Endodermal cell (in vitro differentiated cells): Measurements from ENCODE around the gene LCP2. TPM values are rescaled to one million over a fixed set of nuclear protein-coding genes. Genes with fewer than 3 reads are reported as not detected.

Experiments used
- DNase-seq: peaks from one replicate; pipeline ENCODE4 v3.0.0-alpha.2; 2017
- H3K27ac ChIP-seq: 2 replicates; pipeline ENCODE4 v1.5.1; 2013; ENCODE audit warnings: mild to moderate bottlenecking, low read depth, low read length, moderate library complexity
- H3K27me3 ChIP-seq: 2 replicates; pipeline ENCODE4 v1.6.1; 2013; ENCODE audit warnings: mild to moderate bottlenecking, low read length, moderate library complexity; ENCODE audit not compliant: insufficient read depth, control insufficient read depth, poor library complexity, severe bottlenecking
- H3K36me3 ChIP-seq: 2 replicates; pipeline ENCODE4 v1.7.0; 2013; ENCODE audit warnings: mild to moderate bottlenecking, low read length, moderate library complexity; ENCODE audit not compliant: control insufficient read depth, insufficient read depth
- H3K4me1 ChIP-seq: one replicate; pipeline ENCODE4 v1.7.0; 2013; ENCODE audit warnings: low read length; ENCODE audit not compliant: control insufficient read depth, insufficient read depth
- H3K4me3 ChIP-seq: 2 replicates; pipeline ENCODE4 v1.5.1; 2013; ENCODE audit warnings: mild to moderate bottlenecking, low read length, moderate library complexity
- H3K9ac ChIP-seq: 2 replicates; pipeline ENCODE4 v1.6.1; 2013; ENCODE audit warnings: mild to moderate bottlenecking, low read length, moderate library complexity; ENCODE audit not compliant: poor library complexity, severe bottlenecking; ENCODE audit errors: extremely low read depth
- H3K9me3 ChIP-seq: 2 replicates; pipeline ENCODE4 v1.6.1; 2013; ENCODE audit warnings: mild to moderate bottlenecking, low read length, moderate library complexity; ENCODE audit not compliant: control insufficient read depth
- H3K27ac Mint-ChIP-seq: 2 replicates; pipeline ENCODE4 v1.8.0; 2020; ENCODE audit warnings: mixed read lengths
- H3K27me3 Mint-ChIP-seq: 2 replicates; pipeline ENCODE4 v1.8.0; 2021; ENCODE audit warnings: mild to moderate bottlenecking, mixed read lengths; ENCODE audit not compliant: insufficient read depth
- H3K36me3 Mint-ChIP-seq: 2 replicates; pipeline ENCODE4 v1.8.0; 2020; ENCODE audit warnings: low read depth, mixed read lengths
- H3K4me1 Mint-ChIP-seq: 2 replicates; pipeline ENCODE4 v1.8.0; 2020; ENCODE audit warnings: mixed read lengths
- H3K4me3 Mint-ChIP-seq: 2 replicates; pipeline ENCODE4 v1.8.0; 2020; ENCODE audit warnings: mild to moderate bottlenecking, moderate library complexity, mixed read lengths
- H3K9me3 Mint-ChIP-seq: 2 replicates; pipeline ENCODE4 v1.8.0; 2020; ENCODE audit warnings: mild to moderate bottlenecking, mixed read lengths
- CTCF ChIP-seq: fragments of 200-600 bp; sonication (generic); conservative IDR thresholded peaks from 2 replicates; pipeline ENCODE4 v1.5.0; 2021; ENCODE audit warnings: antibody characterized with exemption, mild to moderate bottlenecking
- WGBS, 2 experiments: methylation state at CpG; one replicate each; pipeline versions ENCODE4 v1.1.5 to v1.1.7; 2013; ENCODE audit warnings: missing lambda C conversion rate in 2 of 2, mixed read lengths in 1 of 2; ENCODE audit not compliant: insufficient coverage in 1 of 2, insufficient read length in 1 of 2; 5-methylcytosine and 5-hydroxymethylcytosine counted together
- total RNA-seq, 2 donors: library from RNA; stranded (reverse); fragmentation: NEBNext Ultra II Directional in 1 of 2; extraction: Animal tissue kit (Norgen Biotek cat#: 25700) in 1 of 2; gene quantifications; 2 replicates in 1 of 2; 3 replicates in 1 of 2; pipeline ENCODE4 v1.2.1, GENCODE V29; 2021

Gene LCP2
- total RNA-seq, 2 donors from 2014 or later: 0.11 TPM; not detected in 1

GRCh38 chr5:170296935-170297588, 515 bp downstream of the LCP2 start:
- H3K4me1 Mint-ChIP-seq: peaks cover 7% of the 10 kb centered on the region
- H3K36me3 ChIP-seq: no peaks in the 10 kb centered on the region
- no peaks in the 10 kb centered on the region for H3K4me1 ChIP-seq
- no peaks in the 10 kb centered on the region for H3K9me3 Mint-ChIP-seq
- peaks cover 23% of the 10 kb centered on the region for H3K27me3 Mint-ChIP-seq
- WGBS, 2 experiments: 92 to 94% methylated on average over 12 of the region's 12 CpGs
- no peak overlapping the region for H3K9ac ChIP-seq
- H3K9me3 ChIP-seq: no peaks in the 10 kb centered on the region
- H3K27ac Mint-ChIP-seq: no peak overlapping the region
- DNase-seq: no peak
- H3K36me3 Mint-ChIP-seq: no peaks in the 10 kb centered on the region
- H3K27ac ChIP-seq: no peak overlapping the region
- no peak overlapping the region for H3K4me3 ChIP-seq
- peaks cover 49% of the 10 kb centered on the region for H3K27me3 ChIP-seq
- H3K4me3 Mint-ChIP-seq: no peak overlapping the region
- TF ChIP-seq CTCF: no peak

GRCh38 chr5:170296036-170296934, 1.3 kb downstream of the LCP2 start:
- H3K27ac ChIP-seq: no peak overlapping the region
- Mint-ChIP-seq H3K9me3 (no peaks in the 10 kb centered on the region), H3K27me3 (peaks cover 24% of the 10 kb centered on the region), H3K4me1 (peaks cover 7% of the 10 kb centered on the region), H3K36me3 (no peaks in the 10 kb centered on the region), H3K4me3 (no peak overlapping the region), H3K27ac (no peak overlapping the region)
- peaks cover 4% of the 10 kb centered on the region for H3K4me1 ChIP-seq
- no peak overlapping the region for H3K9ac ChIP-seq
- no peaks in the 10 kb centered on the region for H3K36me3 ChIP-seq
- H3K4me3 ChIP-seq: no peak overlapping the region
- no peak for TF ChIP-seq CTCF
- peaks cover 49% of the 10 kb centered on the region for H3K27me3 ChIP-seq
- H3K9me3 ChIP-seq: no peaks in the 10 kb centered on the region
- 88 to 92% methylated on average over 12 to 13 of the region's 13 CpGs for WGBS, 2 experiments
- DNase-seq: no peak

- no peak for TF ChIP-seq CTCF
- H3K36me3 ChIP-seq: no peaks in the 10 kb centered on the region
- H3K4me3 ChIP-seq: no peak overlapping the region
- H3K9ac ChIP-seq: no peak overlapping the region
- H3K27me3 Mint-ChIP-seq: peaks cover 20% of the 10 kb centered on the region
- peaks cover 11% of the 10 kb centered on the region for H3K9me3 Mint-ChIP-seq
- peaks cover 49% of the 10 kb centered on the region for H3K27me3 ChIP-seq
- no peak overlapping the region for H3K4me3 Mint-ChIP-seq
- H3K9me3 ChIP-seq: peaks cover 8% of the 10 kb centered on the region
- H3K27ac ChIP-seq: no peak overlapping the region
- no peak overlapping the region for H3K27ac Mint-ChIP-seq
- H3K4me1 Mint-ChIP-seq: peaks cover 7% of the 10 kb centered on the region
- H3K36me3 Mint-ChIP-seq: no peaks in the 10 kb centered on the region
- no peak for DNase-seq
- H3K4me1 ChIP-seq: peaks cover 5% of the 10 kb centered on the region
Measured at GRCh38 chr5:170294556-170294955, 3.0 kb downstream of the LCP2 start.
